Measurements from ENCODE around the gene SOX13.
"Not testable (repeated sequence)": the region's sequence is repeated elsewhere in the genome, so short reads cannot be mapped to it uniquely, and the experiment has no call there.

Gene SOX13

GRCh38 chr1:204089044-204089751 lies 16.3 kb downstream of the SOX13 start:
- DNase-seq (ENCODE audit: low spot score), result no peak
- no peak for TF ChIP-seq CTCF (IDR thresholded peaks at IDR 0.05; ENCODE audit: borderline replicate concordance, control extremely low read depth, extremely low read depth, insufficient read depth, missing control alignments)
- in situ Hi-C loops (cut with MboI; ENCODE audit: low sequenced_read_pairs, unreplicated experiment), result no loop called here

- in situ Hi-C loops (cut with MboI; ENCODE audit: low sequenced_read_pairs, unreplicated experiment); DNase-seq (ENCODE audit: low spot score): not testable (repeated sequence)
These were observed 17.2 kb downstream of the SOX13 start for GRCh38 chr1:204090132-204090531.

GRCh38 chr1:204091066-204091465 lies 18.2 kb downstream of the SOX13 start:
- no peak for DNase-seq (ENCODE audit: low spot score)
- no peak for TF ChIP-seq CTCF (IDR thresholded peaks at IDR 0.05; ENCODE audit: borderline replicate concordance, control extremely low read depth, extremely low read depth, insufficient read depth, missing control alignments)
- in situ Hi-C loops (cut with MboI; ENCODE audit: low sequenced_read_pairs, unreplicated experiment), result no loop called here

GRCh38 chr1:204091787-204092312 lies 18.9 kb downstream of the SOX13 start:
- TF ChIP-seq CTCF (IDR thresholded peaks at IDR 0.05; ENCODE audit: borderline replicate concordance, control extremely low read depth, extremely low read depth, insufficient read depth, missing control alignments), result no peak
- in situ Hi-C loops (cut with MboI; ENCODE audit: low sequenced_read_pairs, unreplicated experiment), result no loop called here
- DNase-seq (ENCODE audit: low spot score), result no peak

GRCh38 chr1:204092632-204093420 lies 19.9 kb downstream of the SOX13 start:
- no peak for DNase-seq (ENCODE audit: low spot score)
- no peak for TF ChIP-seq CTCF (IDR thresholded peaks at IDR 0.05; ENCODE audit: borderline replicate concordance, control extremely low read depth, extremely low read depth, insufficient read depth, missing control alignments)
- in situ Hi-C loops (cut with MboI; ENCODE audit: low sequenced_read_pairs, unreplicated experiment), result no loop called here

- no peak for TF ChIP-seq CTCF (IDR thresholded peaks at IDR 0.05; ENCODE audit: borderline replicate concordance, control extremely low read depth, extremely low read depth, insufficient read depth, missing control alignments)
- in situ Hi-C loops (cut with MboI; ENCODE audit: low sequenced_read_pairs, unreplicated experiment), result no loop called here
- no peak for DNase-seq (ENCODE audit: low spot score)
These were observed 20.5 kb downstream of the SOX13 start for GRCh38 chr1:204093421-204093717.

- no peak for TF ChIP-seq CTCF (IDR thresholded peaks at IDR 0.05; ENCODE audit: borderline replicate concordance, control extremely low read depth, extremely low read depth, insufficient read depth, missing control alignments)
- in situ Hi-C loops (cut with MboI; ENCODE audit: low sequenced_read_pairs, unreplicated experiment), result no loop called here
- DNase-seq (ENCODE audit: low spot score), result no peak
These were observed 20.9 kb downstream of the SOX13 start for GRCh38 chr1:204093781-204094180.

Measured in GM13976 (cell line).